HFFc6 (cell line): ENCODE data around the gene GORASP2. TPM values are rescaled to one million over a fixed set of nuclear protein-coding genes. Genes with fewer than 3 reads are reported as not detected.

Experiments
- DNase-seq: peaks from one replicate; pipeline ENCODE4 v3.0.0-alpha.2; 2018
- H3K27ac Mint-ChIP-seq: 2 replicates; pipeline ENCODE4 v1.8.0; 2020; ENCODE audit warnings: mild to moderate bottlenecking, mixed read lengths
- H3K27me3 Mint-ChIP-seq: 2 replicates; pipeline ENCODE4 v1.8.0; 2021; ENCODE audit warnings: mild to moderate bottlenecking, moderate library complexity, mixed read lengths; ENCODE audit not compliant: insufficient read depth
- H3K36me3 Mint-ChIP-seq: 2 replicates; pipeline ENCODE4 v1.8.0; 2021; ENCODE audit warnings: low read depth, mixed read lengths
- H3K4me1 Mint-ChIP-seq: 2 replicates; pipeline ENCODE4 v1.8.0; 2020; ENCODE audit warnings: low read depth, mixed read lengths
- H3K4me3 Mint-ChIP-seq: 2 replicates; pipeline ENCODE4 v1.8.0; 2020; ENCODE audit warnings: mild to moderate bottlenecking, moderate library complexity, mixed read lengths
- H3K9me3 Mint-ChIP-seq: 2 replicates; pipeline ENCODE4 v1.8.0; 2020; ENCODE audit warnings: mild to moderate bottlenecking, mixed read lengths
- CTCF ChIP-seq: fragments of 200-600 bp; sonication (generic); IDR thresholded peaks from 2 replicates; pipeline ENCODE4 v1.5.0; 2021; ENCODE audit warnings: antibody characterized with exemption, mild to moderate bottlenecking
- total RNA-seq, 6 experiments: library from RNA; stranded (reverse); fragmentation: NEBNext Ultra II Directional; extraction: Animal tissue kit (Norgen Biotek cat#: 25700); gene quantifications; 2 replicates in 1 of 6; 3 replicates in 5 of 6; pipeline ENCODE4 v1.2.3, GENCODE V29; 2021

Gene GORASP2
- total RNA-seq, 6 experiments from 2014 or later, result 113 to 124 (median 120) TPM

DNA sequence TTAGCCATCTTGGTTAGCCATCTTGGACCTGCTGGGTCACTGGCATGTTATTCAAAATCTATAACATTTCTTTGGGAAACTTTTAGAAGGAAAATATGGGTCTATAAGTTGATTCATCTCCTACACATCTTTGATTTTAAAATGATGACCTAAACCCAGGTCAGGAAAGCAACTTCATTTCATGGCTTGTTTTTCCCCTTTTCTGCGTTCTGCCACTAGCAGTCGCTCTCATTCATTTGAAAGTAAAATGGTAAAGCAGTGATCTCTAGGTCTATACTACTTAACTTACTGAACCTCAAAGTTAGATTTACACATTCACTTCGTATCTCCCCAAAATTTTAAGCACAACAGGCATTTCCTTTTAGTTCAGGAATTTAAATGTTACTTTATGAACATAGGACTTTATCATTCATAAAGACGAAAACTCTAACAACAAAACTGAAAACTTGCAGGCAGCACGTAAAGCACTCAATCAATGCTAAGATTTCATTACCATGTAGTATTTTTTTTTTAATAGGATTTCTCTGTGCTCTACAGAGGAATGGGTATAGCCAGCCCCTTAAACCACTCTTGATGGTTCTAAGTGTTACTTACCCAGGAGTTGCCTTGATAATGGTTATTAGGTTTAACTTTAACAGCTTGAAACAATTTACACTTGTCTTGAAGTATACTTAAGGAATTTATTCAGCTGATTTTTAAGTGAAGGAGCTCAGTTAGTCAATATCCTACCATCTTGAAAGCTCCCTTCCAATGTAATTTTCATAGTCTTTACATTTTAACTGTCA, 62.5 kb downstream of the GORASP2 start:
- H3K36me3 Mint-ChIP-seq, result peaks cover 19% of the 10 kb centered on the region
- H3K9me3 Mint-ChIP-seq, result no peaks in the 10 kb centered on the region
- no peak for DNase-seq

GRCh38 chr2:170996316-170996715, 67.3 kb downstream of the GORASP2 start:
- Mint-ChIP-seq H3K9me3 (no peaks in the 10 kb centered on the region), H3K27ac (no peak overlapping the region), H3K4me3 (no peak overlapping the region), H3K27me3 (no peaks in the 10 kb centered on the region), H3K36me3 (peaks cover 27% of the 10 kb centered on the region), H3K4me1 (no peaks in the 10 kb centered on the region)
- TF ChIP-seq CTCF, result no peak
- DNase-seq, result no peak

More for the DNA sequence above, 62.5 kb downstream of the GORASP2 start:
- H3K4me3 Mint-ChIP-seq, result no peak overlapping the region
- no peaks in the 10 kb centered on the region for H3K27me3 Mint-ChIP-seq
- no peak overlapping the region for H3K27ac Mint-ChIP-seq
- no peak for TF ChIP-seq CTCF
- H3K4me1 Mint-ChIP-seq, result no peaks in the 10 kb centered on the region

DNA sequence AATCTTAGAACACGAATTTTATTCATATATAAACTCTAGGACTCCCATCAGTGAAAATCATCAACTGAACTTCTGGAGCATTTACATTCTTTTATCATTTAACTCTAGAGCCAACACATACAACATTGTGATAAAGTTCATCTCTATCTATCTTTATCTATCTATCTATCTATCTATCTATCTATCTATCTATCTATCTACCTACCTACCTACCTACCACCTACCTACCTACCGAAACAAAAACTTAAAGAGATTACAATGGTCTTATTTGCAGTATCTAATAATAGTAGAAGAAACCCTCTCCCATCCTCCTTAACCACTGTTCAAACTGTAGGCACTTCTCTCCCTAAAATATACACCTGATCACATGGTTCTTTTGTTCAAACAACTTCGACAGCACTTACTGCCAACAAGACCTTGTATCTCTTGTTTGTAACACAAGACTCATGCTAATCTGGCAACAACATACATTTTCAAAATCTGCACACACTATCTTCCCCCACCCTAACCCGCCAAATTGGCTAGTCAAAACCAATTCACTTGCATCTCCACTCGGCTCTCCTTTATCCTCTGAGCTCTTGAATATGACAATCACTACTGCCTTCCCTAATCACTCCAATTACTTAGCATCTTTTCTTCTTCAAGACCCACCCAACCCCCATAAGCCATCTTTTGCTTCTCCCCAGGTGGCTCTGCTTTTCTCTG, 69.0 kb downstream of the GORASP2 start:
- Mint-ChIP-seq H3K36me3 (peaks cover 29% of the 10 kb centered on the region), H3K4me3 (no peak overlapping the region), H3K9me3 (no peaks in the 10 kb centered on the region), H3K27ac (no peak overlapping the region), H3K27me3 (no peaks in the 10 kb centered on the region; the same call in none of the 2 replicates), H3K4me1 (no peaks in the 10 kb centered on the region)
- DNase-seq, result no peak
- no peak for TF ChIP-seq CTCF

DNA sequence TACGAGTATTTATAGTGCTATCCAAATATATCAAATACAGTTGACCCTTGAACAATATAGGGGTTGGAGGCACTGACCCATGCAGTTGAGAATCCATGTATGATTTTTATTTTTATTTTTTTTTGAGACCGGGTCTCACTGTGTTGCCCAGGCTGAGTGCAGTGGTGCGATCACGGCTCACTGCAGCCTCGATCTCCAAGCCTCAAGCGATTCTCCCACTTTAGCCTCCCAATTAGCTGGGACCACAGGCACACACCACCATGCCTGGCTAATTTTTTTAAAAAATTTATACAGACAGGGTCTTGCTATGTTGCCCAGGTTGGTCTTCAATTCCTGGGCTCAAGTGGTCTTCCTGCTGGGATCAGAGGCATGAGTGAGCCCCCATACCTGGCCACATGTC, 70.6 kb downstream of the GORASP2 start:
- no peak for TF ChIP-seq CTCF
- no peak for DNase-seq
- H3K27ac Mint-ChIP-seq, result no peak overlapping the region
- no peaks in the 10 kb centered on the region for H3K4me1 Mint-ChIP-seq
- no peaks in the 10 kb centered on the region for H3K9me3 Mint-ChIP-seq
- no peak overlapping the region for H3K4me3 Mint-ChIP-seq
- peaks cover 27% of the 10 kb centered on the region for H3K36me3 Mint-ChIP-seq
- no peaks in the 10 kb centered on the region; the same call in none of the 2 replicates for H3K27me3 Mint-ChIP-seq

DNA sequence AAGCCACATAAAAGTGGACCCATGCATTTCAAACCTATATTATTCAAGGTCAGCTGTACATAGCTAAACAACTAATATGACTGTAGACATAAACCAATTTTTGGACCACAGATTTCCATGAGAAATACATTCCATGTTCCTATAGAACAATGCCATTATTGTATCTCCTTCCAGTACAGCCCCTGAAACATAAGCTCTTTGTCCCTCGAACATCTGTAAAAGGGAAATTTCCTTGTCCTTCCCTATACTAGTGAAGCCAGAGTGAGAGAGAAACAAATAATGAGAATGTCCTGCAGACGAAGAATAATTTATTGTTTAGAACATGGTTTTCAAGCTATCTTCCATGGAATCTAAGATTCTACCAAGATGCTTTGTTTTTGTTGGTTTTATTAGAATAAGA, 75.3 kb downstream of the GORASP2 start:
- no peaks in the 10 kb centered on the region for H3K4me1 Mint-ChIP-seq
- no peaks in the 10 kb centered on the region; the same call in none of the 2 replicates for H3K27me3 Mint-ChIP-seq
- H3K9me3 Mint-ChIP-seq, result no peaks in the 10 kb centered on the region
- no peak for DNase-seq
- no peak for TF ChIP-seq CTCF
- no peak overlapping the region for H3K27ac Mint-ChIP-seq
- H3K4me3 Mint-ChIP-seq, result no peak overlapping the region
- H3K36me3 Mint-ChIP-seq, result peaks cover 48% of the 10 kb centered on the region
